ENCODE results near the gene SPATA46.

DNA sequence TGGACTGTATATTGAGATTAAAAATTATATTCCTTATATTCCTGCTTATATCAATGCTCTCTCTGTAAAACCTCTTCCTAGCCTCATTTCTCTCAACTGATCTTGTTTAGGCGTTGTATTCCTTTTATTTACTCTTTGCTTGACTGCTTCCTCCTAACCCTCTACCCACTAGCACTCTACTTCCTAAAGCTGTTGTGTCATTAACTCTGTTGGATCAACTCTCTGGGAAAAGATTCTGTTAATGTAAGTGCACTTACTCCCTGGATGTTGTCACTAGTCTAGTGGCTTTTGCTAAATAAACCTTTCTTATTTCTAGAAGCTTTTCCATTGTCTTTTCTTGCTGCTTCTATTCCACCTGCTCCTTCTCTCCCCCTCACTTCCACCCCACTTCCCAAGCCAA, 6.5 kb downstream of the SPATA46 start:
- TF ChIP-seq POLR2A (IDR thresholded peaks at IDR 0.05) (no peak), CTCF (IDR thresholded peaks at IDR 0.05) (no peak), EP300 (IDR thresholded peaks at IDR 0.05) (no peak)

All from stomach (tissue), 4 donors.